Uterus (tissue), 2 donors: Measurements from ENCODE around the gene CYP2C19.

ENCODE experiments used
- POLR2A ChIP-seq, 2 donors: fragments of 450-650 bp; IDR thresholded peaks; one replicate each; pipeline ENCODE4 v1.6.1; 2016; ENCODE audit warnings: antibody characterized with exemption in 2 of 2, mild to moderate bottlenecking in 1 of 2, moderate library complexity in 1 of 2
- TF ChIP-seq, protein P1 (sequence below), 4 experiments: fragments of 200-600 bp in 2 of 4; fragments of 450-650 bp in 2 of 4; sonication (generic) in 2 of 4; IDR thresholded peaks; one replicate each; pipeline ENCODE4 v1.5.1; 2016 to 2019; ENCODE audit warnings: antibody characterized with exemption in 4 of 4, mild to moderate bottlenecking in 2 of 4, moderate library complexity in 1 of 4

DNA sequence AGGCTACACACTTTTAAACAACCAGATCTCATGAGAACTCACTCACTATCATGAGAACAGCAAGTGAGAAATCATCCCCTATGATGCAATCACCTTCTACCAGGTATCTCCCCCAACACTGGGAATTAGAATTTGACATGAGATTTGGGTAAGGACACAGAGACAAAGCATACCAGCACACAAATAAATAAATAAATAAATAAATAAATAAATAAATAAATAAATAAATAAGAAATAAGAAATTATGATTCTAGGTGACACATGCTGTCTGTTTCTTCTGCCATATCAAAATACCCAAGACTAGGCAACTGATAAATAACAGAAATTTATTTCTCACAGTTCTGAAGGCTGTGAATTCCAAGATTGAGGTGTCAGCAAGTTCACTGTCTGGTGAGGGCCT, 88.8 kb downstream of the CYP2C19 start:
- TF ChIP-seq, protein P1, sequence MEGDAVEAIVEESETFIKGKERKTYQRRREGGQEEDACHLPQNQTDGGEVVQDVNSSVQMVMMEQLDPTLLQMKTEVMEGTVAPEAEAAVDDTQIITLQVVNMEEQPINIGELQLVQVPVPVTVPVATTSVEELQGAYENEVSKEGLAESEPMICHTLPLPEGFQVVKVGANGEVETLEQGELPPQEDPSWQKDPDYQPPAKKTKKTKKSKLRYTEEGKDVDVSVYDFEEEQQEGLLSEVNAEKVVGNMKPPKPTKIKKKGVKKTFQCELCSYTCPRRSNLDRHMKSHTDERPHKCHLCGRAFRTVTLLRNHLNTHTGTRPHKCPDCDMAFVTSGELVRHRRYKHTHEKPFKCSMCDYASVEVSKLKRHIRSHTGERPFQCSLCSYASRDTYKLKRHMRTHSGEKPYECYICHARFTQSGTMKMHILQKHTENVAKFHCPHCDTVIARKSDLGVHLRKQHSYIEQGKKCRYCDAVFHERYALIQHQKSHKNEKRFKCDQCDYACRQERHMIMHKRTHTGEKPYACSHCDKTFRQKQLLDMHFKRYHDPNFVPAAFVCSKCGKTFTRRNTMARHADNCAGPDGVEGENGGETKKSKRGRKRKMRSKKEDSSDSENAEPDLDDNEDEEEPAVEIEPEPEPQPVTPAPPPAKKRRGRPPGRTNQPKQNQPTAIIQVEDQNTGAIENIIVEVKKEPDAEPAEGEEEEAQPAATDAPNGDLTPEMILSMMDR (IDR thresholded peaks at IDR 0.05), result no peak
- TF ChIP-seq POLR2A (IDR thresholded peaks at IDR 0.05), result no peak
